ENCODE data around the gene PNRC2. TPM values are rescaled to one million over a fixed set of nuclear protein-coding genes. Genes with fewer than 3 reads are reported as not detected.

PNRC2 gene
- total RNA-seq, 3 donors from 2014 or later (not counting 1 experiment from before 2014, with no cell fraction given): 124 to 205 (median 180) TPM

DNA sequence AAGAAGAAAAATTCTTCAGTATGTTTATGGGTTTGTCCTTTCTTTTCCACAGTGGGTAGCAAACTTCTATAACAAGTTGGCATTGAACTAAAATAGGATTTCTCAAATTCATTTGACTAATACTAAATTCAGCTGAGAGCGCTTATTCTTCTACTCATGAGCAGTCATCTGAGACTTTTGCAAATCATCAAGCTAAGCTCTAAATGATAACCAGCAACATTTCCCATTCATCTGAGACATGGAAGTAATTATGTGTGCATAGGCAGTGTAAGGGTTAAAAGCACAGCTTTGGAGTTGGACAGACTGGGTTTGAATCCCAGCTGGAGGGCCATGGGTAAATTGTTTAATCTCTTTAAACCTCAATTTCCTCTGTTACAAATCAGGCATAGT is 28.1 kb upstream of the PNRC2 start:
- TF ChIP-seq CTCF (IDR thresholded peaks at IDR 0.05): no peak
- no peak for DNase-seq
- Mint-ChIP-seq H3K27me3 (ENCODE audit: low read depth in 2 of 2) (peaks cover 0 to 6% of the 10 kb centered on the region in 2 donors), H3K4me3 (no peak overlapping the region), H3K27ac (no peak overlapping the region), H3K4me1 (no peaks in the 10 kb centered on the region), H3K36me3 (no peaks in the 10 kb centered on the region), H3K9me3 (no peaks in the 10 kb centered on the region)
- H3K4me3 ChIP-seq (ENCODE audit: low read length): no peak overlapping the region
- peak overlapping the region; percentile 35 for H3K27ac ChIP-seq (ENCODE audit: low read length)
- no peak for ATAC-seq
- no peaks in the 10 kb centered on the region for H3K36me3 ChIP-seq (ENCODE audit: control insufficient read depth, insufficient read depth, low read length)
- H3K27me3 ChIP-seq (ENCODE audit: control insufficient read depth, insufficient read depth, low read length): no peaks in the 10 kb centered on the region
- H3K4me1 ChIP-seq (ENCODE audit: control insufficient read depth, insufficient read depth, low read length): peaks cover 5% of the 10 kb centered on the region
- intact Hi-C loops (cut with micrococcal nuclease): no loop called here
- 75% methylated on average over 1 of the region's 1 CpG for WGBS (ENCODE audit: insufficient coverage)
- H3K9me3 ChIP-seq (ENCODE audit: control insufficient read depth, insufficient read depth, low read length): no peaks in the 10 kb centered on the region

- WGBS (ENCODE audit: insufficient coverage): 94% methylated on average over 6 of the region's 6 CpGs
- Mint-ChIP-seq H3K9me3 (no peaks in the 10 kb centered on the region), H3K27me3 (ENCODE audit: low read depth in 2 of 2) (no peaks in the 10 kb centered on the region), H3K4me3 (no peak overlapping the region), H3K4me1 (no peaks in the 10 kb centered on the region), H3K36me3 (no peaks in the 10 kb centered on the region), H3K27ac (no peak overlapping the region)
- no peak for TF ChIP-seq CTCF (IDR thresholded peaks at IDR 0.05)
- H3K9me3 ChIP-seq (ENCODE audit: control insufficient read depth, insufficient read depth, low read length): no peaks in the 10 kb centered on the region
- no peak for DNase-seq
- no peak overlapping the region for H3K4me3 ChIP-seq (ENCODE audit: low read length)
- no peak for ATAC-seq
- no peak overlapping the region for H3K27ac ChIP-seq (ENCODE audit: low read length)
- intact Hi-C loops (cut with micrococcal nuclease): no loop called here
- no peaks in the 10 kb centered on the region for H3K36me3 ChIP-seq (ENCODE audit: control insufficient read depth, insufficient read depth, low read length)
- H3K27me3 ChIP-seq (ENCODE audit: control insufficient read depth, insufficient read depth, low read length): no peaks in the 10 kb centered on the region
- H3K4me1 ChIP-seq (ENCODE audit: control insufficient read depth, insufficient read depth, low read length): no peaks in the 10 kb centered on the region
These were observed 23.0 kb upstream of the PNRC2 start for GRCh38 chr1:23936481-23937176.

GRCh38 chr1:23947366-23947765 is 12.3 kb upstream of the PNRC2 start:
- Histone ChIP-seq H3K4me1 (ENCODE audit: control insufficient read depth, insufficient read depth, low read length) (no peaks in the 10 kb centered on the region), H3K4me3 (ENCODE audit: low read length) (no peak overlapping the region), H3K27me3 (ENCODE audit: control insufficient read depth, insufficient read depth, low read length) (no peaks in the 10 kb centered on the region), H3K36me3 (ENCODE audit: control insufficient read depth, insufficient read depth, low read length) (no peaks in the 10 kb centered on the region), H3K9me3 (ENCODE audit: control insufficient read depth, insufficient read depth, low read length) (no peaks in the 10 kb centered on the region), H3K27ac (ENCODE audit: low read length) (no peak overlapping the region)
- no peak for ATAC-seq
- Mint-ChIP-seq H3K4me1 (no peaks in the 10 kb centered on the region), H3K36me3 (peaks cover 7% of the 10 kb centered on the region), H3K4me3 (no peak overlapping the region), H3K9me3 (peaks cover 2 to 5% of the 10 kb centered on the region in 2 donors), H3K27me3 (ENCODE audit: low read depth in 2 of 2) (peaks cover 10 to 18% of the 10 kb centered on the region in 2 donors), H3K27ac (no peak overlapping the region)
- DNase-seq: no peak
- intact Hi-C loops (cut with micrococcal nuclease): no loop called here
- no peak for TF ChIP-seq CTCF (IDR thresholded peaks at IDR 0.05)

DNA sequence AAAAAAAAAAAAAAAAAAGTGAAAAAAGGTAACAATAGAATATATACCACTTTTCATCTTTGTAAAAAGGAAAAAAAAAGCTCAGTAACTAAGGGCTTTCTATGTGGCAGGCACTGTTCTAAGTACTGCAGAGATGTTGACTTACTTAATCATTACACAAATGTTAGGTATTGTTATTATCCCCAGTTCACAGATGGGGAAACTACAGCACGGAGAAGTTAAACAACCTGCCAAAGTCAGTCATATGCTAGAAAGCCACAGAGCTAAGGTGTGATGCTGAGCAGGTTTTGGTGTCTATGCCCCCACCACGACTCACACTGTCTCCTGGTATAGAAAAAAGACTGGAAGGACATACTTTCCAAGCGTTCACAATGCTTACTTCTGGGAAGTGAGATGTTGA is 6.6 kb upstream of the PNRC2 start:
- DNase-seq (no peak), ATAC-seq (no peak)
- peaks cover 2 to 10% of the 10 kb centered on the region in 2 donors for H3K4me1 Mint-ChIP-seq
- Histone ChIP-seq H3K4me1 (ENCODE audit: control insufficient read depth, insufficient read depth, low read length) (peaks cover 13% of the 10 kb centered on the region), H3K9me3 (ENCODE audit: control insufficient read depth, insufficient read depth, low read length) (no peaks in the 10 kb centered on the region), H3K36me3 (ENCODE audit: control insufficient read depth, insufficient read depth, low read length) (no peaks in the 10 kb centered on the region), H3K27me3 (ENCODE audit: control insufficient read depth, insufficient read depth, low read length) (no peaks in the 10 kb centered on the region), H3K4me3 (ENCODE audit: low read length) (no peak overlapping the region), H3K27ac (ENCODE audit: low read length) (no peak overlapping the region)
- no peaks in the 10 kb centered on the region for H3K9me3 Mint-ChIP-seq
- no peak for TF ChIP-seq CTCF (IDR thresholded peaks at IDR 0.05)
- no peaks in the 10 kb centered on the region for H3K27me3 Mint-ChIP-seq (ENCODE audit: low read depth in 2 of 2)
- intact Hi-C loops (cut with micrococcal nuclease): no loop called here
- no peak overlapping the region for H3K4me3 Mint-ChIP-seq
- H3K36me3 Mint-ChIP-seq: no peaks in the 10 kb centered on the region
- WGBS (ENCODE audit: insufficient coverage): 61% methylated on average over 2 of the region's 3 CpGs
- no peak overlapping the region for H3K27ac Mint-ChIP-seq
